Ishikawa (cell line): ENCODE data around the gene PDZD2.

ENCODE experiments used
- CEBPB ChIP-seq: IDR thresholded peaks from 2 replicates; pipeline ENCODE4 v1.6.1; 2012
- CREB1 ChIP-seq: IDR thresholded peaks from 2 replicates; pipeline ENCODE4 v1.6.1; 2012; ENCODE audit warnings: low read depth
- EGR1 ChIP-seq: IDR thresholded peaks from 2 replicates; pipeline ENCODE4 v1.6.1; 2012
- EP300 ChIP-seq: IDR thresholded peaks from 2 replicates; pipeline ENCODE4 v1.6.1; 2012; ENCODE audit warnings: borderline replicate concordance
- FOXM1 ChIP-seq: IDR thresholded peaks from 2 replicates; pipeline ENCODE4 v1.6.1; 2012; ENCODE audit warnings: low read depth, borderline replicate concordance
- NFIC ChIP-seq: IDR thresholded peaks from 2 replicates; pipeline ENCODE4 v1.6.1; 2012
- RAD21 ChIP-seq: IDR thresholded peaks from 2 replicates; pipeline ENCODE4 v1.6.1; 2012; ENCODE audit warnings: low read depth
- TAF1 ChIP-seq: IDR thresholded peaks from 2 replicates; pipeline ENCODE4 v1.6.1; 2012; ENCODE audit warnings: low read depth, mild to moderate bottlenecking
- TCF12 ChIP-seq: IDR thresholded peaks from 2 replicates; pipeline ENCODE4 v1.6.1; 2012; ENCODE audit warnings: low read depth
- TEAD4 ChIP-seq: IDR thresholded peaks from 2 replicates; pipeline ENCODE4 v1.6.1; 2012
- YY1 ChIP-seq: IDR thresholded peaks from 2 replicates; pipeline ENCODE4 v1.6.1; 2012; ENCODE audit warnings: low read depth
- ZBTB7A ChIP-seq: IDR thresholded peaks from 2 replicates; pipeline ENCODE4 v1.6.1; 2012; ENCODE audit warnings: low read depth
- TF ChIP-seq, protein P1 (sequence below): IDR thresholded peaks from 2 replicates; pipeline ENCODE4 v1.6.1; 2012; ENCODE audit warnings: low read depth, mild to moderate bottlenecking
- TF ChIP-seq, protein P2 (sequence below): IDR thresholded peaks from 2 replicates; pipeline ENCODE4 v1.6.1; 2012
- TF ChIP-seq, protein P3 (sequence below): IDR thresholded peaks from 2 replicates; pipeline ENCODE4 v1.6.1; 2012

PDZD2 gene

DNA sequence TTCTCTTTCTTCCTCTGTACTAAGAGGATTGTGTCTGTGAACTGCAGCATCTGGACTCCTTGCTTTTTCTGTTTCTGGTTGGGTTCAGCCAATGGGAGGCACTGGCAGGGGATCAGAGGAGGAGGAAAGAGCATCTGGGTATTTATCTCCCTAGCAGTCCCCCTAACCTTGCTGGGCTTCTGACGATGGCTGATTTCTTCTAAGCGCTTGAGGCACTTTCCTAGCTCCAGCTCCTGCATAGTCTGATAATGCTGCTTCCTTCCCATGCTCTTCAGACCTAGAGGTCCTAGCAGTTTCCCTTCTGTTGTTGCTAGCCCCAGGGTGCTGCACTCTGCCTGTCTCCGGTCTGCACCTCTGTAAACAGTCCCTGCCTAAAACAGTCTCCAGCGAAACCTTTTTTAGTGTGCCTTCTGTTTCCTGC, 225.1 kb downstream of the PDZD2 start:
- TF ChIP-seq CEBPB (no peak), FOXM1 (no peak), RAD21 (no peak), ZBTB7A (no peak), EGR1 (no peak), NFIC (no peak), TAF1 (no peak), TEAD4 (no peak), TCF12 (no peak), CREB1 (no peak), YY1 (no peak), EP300 (no peak)
- TF ChIP-seq, protein P1, sequence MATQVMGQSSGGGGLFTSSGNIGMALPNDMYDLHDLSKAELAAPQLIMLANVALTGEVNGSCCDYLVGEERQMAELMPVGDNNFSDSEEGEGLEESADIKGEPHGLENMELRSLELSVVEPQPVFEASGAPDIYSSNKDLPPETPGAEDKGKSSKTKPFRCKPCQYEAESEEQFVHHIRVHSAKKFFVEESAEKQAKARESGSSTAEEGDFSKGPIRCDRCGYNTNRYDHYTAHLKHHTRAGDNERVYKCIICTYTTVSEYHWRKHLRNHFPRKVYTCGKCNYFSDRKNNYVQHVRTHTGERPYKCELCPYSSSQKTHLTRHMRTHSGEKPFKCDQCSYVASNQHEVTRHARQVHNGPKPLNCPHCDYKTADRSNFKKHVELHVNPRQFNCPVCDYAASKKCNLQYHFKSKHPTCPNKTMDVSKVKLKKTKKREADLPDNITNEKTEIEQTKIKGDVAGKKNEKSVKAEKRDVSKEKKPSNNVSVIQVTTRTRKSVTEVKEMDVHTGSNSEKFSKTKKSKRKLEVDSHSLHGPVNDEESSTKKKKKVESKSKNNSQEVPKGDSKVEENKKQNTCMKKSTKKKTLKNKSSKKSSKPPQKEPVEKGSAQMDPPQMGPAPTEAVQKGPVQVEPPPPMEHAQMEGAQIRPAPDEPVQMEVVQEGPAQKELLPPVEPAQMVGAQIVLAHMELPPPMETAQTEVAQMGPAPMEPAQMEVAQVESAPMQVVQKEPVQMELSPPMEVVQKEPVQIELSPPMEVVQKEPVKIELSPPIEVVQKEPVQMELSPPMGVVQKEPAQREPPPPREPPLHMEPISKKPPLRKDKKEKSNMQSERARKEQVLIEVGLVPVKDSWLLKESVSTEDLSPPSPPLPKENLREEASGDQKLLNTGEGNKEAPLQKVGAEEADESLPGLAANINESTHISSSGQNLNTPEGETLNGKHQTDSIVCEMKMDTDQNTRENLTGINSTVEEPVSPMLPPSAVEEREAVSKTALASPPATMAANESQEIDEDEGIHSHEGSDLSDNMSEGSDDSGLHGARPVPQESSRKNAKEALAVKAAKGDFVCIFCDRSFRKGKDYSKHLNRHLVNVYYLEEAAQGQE, result no peak
- TF ChIP-seq, protein P2, sequence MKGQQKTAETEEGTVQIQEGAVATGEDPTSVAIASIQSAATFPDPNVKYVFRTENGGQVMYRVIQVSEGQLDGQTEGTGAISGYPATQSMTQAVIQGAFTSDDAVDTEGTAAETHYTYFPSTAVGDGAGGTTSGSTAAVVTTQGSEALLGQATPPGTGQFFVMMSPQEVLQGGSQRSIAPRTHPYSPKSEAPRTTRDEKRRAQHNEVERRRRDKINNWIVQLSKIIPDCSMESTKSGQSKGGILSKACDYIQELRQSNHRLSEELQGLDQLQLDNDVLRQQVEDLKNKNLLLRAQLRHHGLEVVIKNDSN, result no peak
- TF ChIP-seq, protein P3, sequence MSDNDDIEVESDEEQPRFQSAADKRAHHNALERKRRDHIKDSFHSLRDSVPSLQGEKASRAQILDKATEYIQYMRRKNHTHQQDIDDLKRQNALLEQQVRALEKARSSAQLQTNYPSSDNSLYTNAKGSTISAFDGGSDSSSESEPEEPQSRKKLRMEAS, result no peak

DNA sequence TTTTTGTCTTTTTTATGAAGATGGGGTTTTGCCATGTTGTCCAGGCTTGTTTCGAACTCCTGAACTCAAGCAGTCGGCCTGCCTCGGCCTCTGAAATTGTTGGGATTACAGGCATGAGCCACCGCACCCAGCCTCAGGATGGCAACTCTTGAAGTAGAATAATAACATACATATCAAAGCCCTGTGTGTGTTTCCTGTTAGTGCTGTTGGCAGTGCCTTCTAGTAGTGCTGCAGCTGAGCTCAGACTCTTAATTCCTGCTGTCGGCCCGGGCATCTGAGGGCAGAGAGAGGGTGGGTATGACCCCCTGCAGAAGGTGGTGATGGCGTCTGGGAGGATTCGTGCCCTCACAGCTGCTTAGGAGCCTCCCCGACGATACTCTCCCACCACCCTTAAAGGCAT, 227.2 kb downstream of the PDZD2 start:
- no peak for TF ChIP-seq TCF12
- no peak for TF ChIP-seq EGR1
- no peak for TF ChIP-seq YY1
- TF ChIP-seq TEAD4, result no peak
- no peak for TF ChIP-seq RAD21
- no peak for TF ChIP-seq TAF1
- TF ChIP-seq, protein P1, result no peak
- no peak for TF ChIP-seq ZBTB7A
- TF ChIP-seq EP300, result no peak
- TF ChIP-seq, protein P3, result no peak
- TF ChIP-seq, protein P2, result no peak
- TF ChIP-seq CREB1, result no peak

DNA sequence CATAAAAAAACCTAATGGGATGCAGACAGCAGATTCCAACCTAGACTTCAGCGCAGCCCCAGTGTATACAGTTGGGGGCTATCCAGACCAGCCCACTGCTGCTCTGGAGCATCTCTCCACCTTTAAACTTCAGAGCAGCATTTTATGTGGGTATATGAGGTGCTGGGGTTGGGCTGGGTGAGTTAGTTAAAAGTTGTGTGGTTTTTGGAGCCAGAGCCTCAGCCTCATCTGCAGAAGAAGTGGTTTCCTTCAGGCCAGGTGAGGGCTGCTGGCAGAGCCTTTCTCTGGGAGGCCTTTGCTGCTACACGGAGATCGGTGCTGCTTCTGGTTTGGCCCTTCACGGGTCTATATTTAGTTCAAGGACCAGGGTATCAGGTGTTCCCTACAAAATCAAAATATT, 228.3 kb downstream of the PDZD2 start:
- TF ChIP-seq, protein P3, result no peak
- TF ChIP-seq, protein P2, result no peak
- no peak for TF ChIP-seq EGR1
- no peak for TF ChIP-seq CREB1
- no peak for TF ChIP-seq TCF12
- no peak for TF ChIP-seq TEAD4
- TF ChIP-seq EP300, result no peak
- no peak for TF ChIP-seq CEBPB
- no peak for TF ChIP-seq ZBTB7A
- no peak for TF ChIP-seq FOXM1
- TF ChIP-seq, protein P1, result no peak
- TF ChIP-seq RAD21, result no peak
- TF ChIP-seq TAF1, result no peak
- TF ChIP-seq NFIC, result no peak
- no peak for TF ChIP-seq YY1

DNA sequence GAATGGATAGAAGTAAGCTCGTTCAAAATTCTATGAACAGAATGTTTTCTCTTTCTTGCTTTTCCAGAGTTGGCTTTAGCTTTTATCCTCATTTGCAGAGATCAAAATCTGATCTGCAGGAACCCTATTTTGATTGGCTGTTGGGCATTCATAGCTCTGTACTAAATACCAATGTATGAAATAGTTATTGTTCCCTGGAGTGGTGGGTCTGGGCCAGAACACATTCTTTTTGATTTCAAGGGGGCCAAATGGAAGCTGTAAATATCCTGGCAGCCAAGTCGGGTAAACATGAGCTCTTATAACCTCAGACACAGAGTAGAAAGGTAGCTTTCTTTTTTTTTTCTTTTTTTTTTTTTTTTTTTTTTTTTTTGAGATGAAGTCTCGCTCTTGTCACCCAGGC, 241.5 kb downstream of the PDZD2 start:
- TF ChIP-seq, protein P3, result no peak
- no peak for TF ChIP-seq FOXM1
- no peak for TF ChIP-seq EGR1
- no peak for TF ChIP-seq CEBPB
- no peak for TF ChIP-seq TEAD4
- TF ChIP-seq EP300, result no peak
- no peak for TF ChIP-seq RAD21
- TF ChIP-seq YY1, result no peak
